Esophagus squamous epithelium (tissue), 4 donors: ENCODE results near the gene CGB3.

Experiments used
- CTCF ChIP-seq, 6 experiments: fragments of 450-650 bp in 4 of 6; fragments of 200-600 bp in 2 of 6; sonication (generic) in 2 of 6; IDR thresholded peaks; one replicate each; pipeline ENCODE4 v1.5.1; 2016 to 2019; ENCODE audit warnings: antibody characterized with exemption in 6 of 6, mild to moderate bottlenecking in 4 of 6, moderate library complexity in 4 of 6
- POLR2A ChIP-seq, 4 donors: fragments of 450-650 bp; IDR thresholded peaks; one replicate each; pipeline ENCODE4 v1.6.1; 2017; ENCODE audit warnings: antibody characterized with exemption in 4 of 4, mild to moderate bottlenecking in 4 of 4, moderate library complexity in 3 of 4

- no peak for TF ChIP-seq CTCF (IDR thresholded peaks at IDR 0.05)
- no peak for TF ChIP-seq POLR2A (IDR thresholded peaks at IDR 0.05)
Measured at GRCh38 chr19:48982280-48982679, 41.9 kb downstream of the CGB3 start.
